Stomach (tissue), 4 donors: Measurements from ENCODE around the gene NKX2-2.

Source experiments
- CTCF ChIP-seq, 7 experiments: fragments of 450-650 bp in 4 of 7; fragments of 200-600 bp in 3 of 7; sonication (generic) in 3 of 7; IDR thresholded peaks; one replicate each; pipeline ENCODE4 v1.5.1; 2016 to 2019; ENCODE audit warnings: antibody characterized with exemption in 7 of 7, control low read depth in 2 of 7, mild to moderate bottlenecking in 1 of 7
- EP300 ChIP-seq: sonication (generic); formaldehyde crosslinking; IDR thresholded peaks from one replicate; pipeline ENCODE4 v1.6.1; 2017; ENCODE audit warnings: antibody characterized with exemption
- POLR2A ChIP-seq, 4 donors: fragments of 450-650 bp; IDR thresholded peaks; one replicate each; pipeline ENCODE4 v1.6.1; 2016; ENCODE audit warnings: antibody characterized with exemption in 4 of 4, control low read depth in 2 of 4, mild to moderate bottlenecking in 1 of 4, moderate library complexity in 1 of 4
- POLR2AphosphoS5 ChIP-seq, 3 donors: sonication (generic); formaldehyde crosslinking; IDR thresholded peaks; one replicate each; pipeline ENCODE4 v1.6.1; 2016; ENCODE audit warnings: antibody characterized with exemption in 3 of 3

GRCh38 chr20:21516861-21517565 lies 3.1 kb upstream of the NKX2-2 start:
- no peak for TF ChIP-seq CTCF (IDR thresholded peaks at IDR 0.05)
- no peak for TF ChIP-seq POLR2A (IDR thresholded peaks at IDR 0.05)
- no peak for TF ChIP-seq POLR2AphosphoS5 (IDR thresholded peaks at IDR 0.05)
- no peak for TF ChIP-seq EP300
